GM21786 (cell line): ENCODE results near the gene GABARAPL2.
"Not testable (repeated sequence)": the region's sequence is repeated elsewhere in the genome, so short reads cannot be mapped to it uniquely, and the experiment has no call there.

ENCODE experiments used
- ATAC-seq: cut with Tn5 transposase; IDR thresholded peaks from one replicate; pipeline ENCODE4 v1.9.1; 2021; ENCODE audit not compliant: unreplicated experiment

Gene GABARAPL2

DNA sequence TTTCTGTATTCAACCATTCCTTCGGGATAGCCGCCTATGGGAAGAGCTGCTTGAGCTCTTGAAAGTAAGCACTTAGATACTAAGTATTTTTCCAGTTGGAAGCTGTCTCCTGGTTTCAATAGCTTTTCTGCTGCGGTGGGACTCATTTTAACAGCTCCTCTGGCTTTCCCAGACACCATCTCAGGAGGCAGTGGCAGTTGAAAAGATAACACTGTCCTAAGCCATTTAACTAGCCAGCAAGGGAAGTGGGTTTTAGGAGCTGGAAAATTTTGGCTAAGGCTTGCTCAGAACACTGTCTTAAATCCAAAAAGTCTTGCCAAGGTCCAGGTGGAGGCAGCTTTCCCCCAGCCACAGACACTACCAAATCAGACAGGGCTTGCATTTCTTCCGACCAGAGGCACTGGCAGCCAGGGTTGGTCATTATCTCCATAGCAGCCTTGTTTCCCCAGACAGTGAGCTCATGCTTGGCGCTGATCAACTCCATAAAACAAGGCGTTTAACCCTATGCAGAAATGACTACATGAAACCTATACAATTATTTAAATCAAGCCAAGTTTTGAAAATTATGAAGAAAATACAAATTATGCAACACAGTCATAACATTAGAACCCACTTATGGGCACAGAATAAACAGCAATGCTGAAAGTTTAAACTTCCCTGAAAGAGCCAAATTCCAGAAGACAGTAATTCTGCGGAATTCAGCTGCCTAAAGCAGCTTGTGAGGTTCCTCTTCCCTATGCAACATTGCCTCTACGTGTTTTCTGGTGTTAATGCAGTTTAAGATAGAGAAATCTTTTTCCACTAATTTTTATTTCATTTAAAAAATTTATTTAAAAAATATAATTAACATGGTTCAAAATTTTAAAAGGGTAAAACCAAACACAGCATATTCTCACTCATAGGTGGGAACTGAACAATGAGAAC, 25.0 kb downstream of the GABARAPL2 start:
- no peak for ATAC-seq

DNA sequence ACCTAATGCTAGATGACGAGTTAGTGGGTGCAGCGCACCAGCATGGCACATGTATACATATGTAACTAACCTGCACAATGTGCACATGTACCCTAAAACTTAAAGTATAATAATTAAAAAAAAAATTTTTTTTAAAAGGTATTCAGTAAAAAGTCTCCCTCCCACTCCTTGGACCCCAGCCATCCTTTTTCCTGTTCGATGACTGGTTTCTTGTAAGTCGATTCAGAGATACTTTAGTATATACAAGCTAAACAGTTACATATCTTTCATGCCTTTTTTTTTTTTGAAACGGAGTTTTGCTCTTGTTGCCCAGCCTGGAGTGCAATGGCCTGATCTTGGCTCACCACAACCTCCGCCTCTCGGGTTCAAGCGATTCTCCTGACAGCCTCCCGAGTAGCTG, 25.7 kb downstream of the GABARAPL2 start:
- ATAC-seq: not testable (repeated sequence)

DNA sequence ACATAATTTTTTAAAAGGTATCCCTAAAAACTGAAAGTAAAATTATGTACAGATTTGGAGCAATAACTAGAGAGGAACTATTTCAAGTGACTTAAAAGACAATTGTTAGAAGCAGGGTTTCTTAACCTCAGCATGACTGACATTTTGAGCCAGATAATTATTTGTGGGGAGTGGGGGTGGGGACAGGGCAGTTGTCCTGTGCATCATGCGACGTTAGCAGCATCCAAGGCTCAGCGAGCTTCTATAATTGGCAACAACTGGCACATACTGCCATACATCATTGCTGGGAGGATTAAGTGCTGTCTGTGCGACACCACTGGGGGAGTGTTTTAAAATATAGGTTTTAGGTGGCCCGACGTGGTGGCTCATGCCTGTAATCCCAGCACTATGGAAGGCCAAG, 27.1 kb downstream of the GABARAPL2 start:
- ATAC-seq: no peak

DNA sequence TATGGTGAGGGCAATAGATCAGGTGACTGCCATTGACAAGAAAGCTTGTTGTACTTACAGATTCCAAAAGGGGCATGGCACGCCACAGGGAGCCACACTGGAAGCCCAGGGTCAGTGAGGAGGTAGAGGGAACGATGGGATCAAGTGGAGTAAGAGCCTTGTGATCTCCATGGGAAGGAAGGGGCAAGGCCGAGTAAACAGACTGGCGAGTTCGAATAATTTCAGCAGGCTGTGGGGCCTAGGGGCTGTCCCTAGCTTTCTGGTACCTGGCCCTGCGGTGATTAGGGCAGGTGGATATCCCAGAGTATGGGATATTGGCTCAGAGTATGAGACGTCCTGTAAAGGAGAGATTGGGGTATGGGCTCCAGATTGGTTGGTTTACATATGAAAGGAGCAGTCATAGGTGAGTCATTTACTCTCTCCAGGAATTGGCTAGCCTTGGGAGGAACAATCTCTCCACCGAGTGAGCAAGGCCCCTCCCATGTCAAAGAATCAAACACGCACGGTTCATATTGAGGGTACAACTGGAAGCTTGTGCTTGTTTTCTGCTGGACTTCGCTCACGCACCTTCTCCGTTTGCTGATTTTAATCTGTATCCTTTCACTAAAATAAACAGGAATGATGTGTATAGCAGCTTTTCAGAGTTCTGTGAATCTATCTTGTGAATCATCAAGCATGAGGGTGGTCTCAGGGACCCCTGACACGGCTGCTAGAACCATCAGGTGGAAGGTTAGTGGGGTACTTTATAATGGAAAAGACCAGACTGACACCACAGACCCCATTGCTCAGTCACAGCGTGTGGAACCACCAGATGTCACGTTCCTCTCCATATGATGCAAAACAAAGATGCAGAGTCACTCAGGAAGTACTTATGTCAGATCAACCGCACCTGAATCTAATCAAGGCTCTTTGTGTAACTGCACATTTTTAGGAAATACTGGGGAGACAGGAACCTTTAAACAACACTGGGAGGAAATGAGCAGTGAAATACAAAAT, 27.9 kb downstream of the GABARAPL2 start:
- no peak for ATAC-seq

DNA sequence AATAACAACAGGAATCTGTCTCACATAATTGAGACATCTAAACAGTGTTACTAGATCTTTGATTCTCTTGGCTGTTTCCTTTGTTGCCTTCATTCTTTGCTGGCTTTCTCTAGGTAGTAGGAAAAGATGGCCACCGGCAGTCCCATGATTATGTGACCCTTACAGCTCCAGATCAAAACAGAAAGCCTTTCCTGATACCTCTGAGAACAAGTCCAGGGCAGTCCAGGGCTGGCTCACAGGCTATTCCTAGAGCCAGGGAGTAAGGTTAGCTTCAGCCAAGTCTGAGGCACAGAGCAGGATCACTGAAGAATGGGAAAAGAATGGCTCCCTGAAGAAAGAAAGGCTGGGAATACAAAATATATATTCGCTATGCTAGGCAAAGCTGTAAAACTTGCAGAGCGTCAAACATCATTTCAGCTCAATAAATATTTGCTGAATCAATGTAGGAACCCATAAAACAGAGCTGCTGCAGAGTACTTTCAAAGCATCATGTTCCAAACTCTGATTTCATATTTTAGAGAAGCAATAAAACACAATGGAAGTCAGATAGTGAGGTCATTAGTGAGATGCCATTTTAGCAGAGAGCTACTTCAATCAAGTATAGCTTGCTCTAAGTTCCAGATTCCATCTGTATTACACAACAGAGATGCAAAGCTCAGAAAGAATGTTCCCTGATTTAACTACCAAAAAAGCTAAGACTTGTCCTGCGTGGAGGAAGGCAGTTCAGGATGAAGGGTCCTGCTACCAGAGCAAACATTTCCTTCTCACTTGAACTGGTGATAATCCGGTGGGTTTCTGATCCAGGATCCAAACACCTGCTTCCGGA, 33.5 kb downstream of the GABARAPL2 start:
- ATAC-seq: no peak

DNA sequence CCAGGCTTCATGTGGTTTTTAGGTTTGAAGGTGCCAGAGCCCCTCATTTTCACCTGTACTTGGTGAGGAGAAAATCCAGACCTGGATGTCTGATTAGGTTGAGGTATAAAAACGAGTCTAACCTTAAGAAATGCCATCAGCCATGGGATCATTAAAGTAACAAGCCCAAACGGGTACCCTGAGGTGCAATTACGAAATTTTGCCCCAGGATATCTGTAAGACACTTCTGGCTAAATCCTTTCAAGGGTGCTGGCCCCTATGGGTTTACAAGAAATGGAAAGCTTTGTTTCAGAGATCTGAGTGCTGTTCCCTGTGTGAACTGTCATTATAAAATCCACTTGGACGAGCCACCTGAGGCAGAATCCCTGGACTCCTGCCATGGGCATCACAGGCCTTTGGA, 37.1 kb downstream of the GABARAPL2 start:
- no peak for ATAC-seq

DNA sequence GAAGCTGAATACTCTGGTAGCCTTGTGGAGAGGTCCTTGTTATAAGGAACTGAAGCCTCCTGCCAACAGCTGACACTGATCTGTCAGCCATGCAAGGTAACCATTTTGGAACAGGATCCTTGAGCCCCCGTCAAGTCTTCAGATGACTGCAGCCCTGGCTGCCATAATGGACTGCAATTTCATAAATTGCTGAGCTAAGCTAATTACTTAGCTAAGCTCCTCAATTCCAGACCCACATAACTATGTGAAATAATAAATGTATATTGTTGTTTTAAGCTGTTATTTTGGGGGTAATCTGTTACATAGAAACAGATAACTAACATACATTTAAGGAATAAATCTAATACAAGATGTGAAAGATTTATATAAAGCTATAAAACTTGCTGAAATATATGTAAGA, 40.3 kb downstream of the GABARAPL2 start:
- no peak for ATAC-seq

DNA sequence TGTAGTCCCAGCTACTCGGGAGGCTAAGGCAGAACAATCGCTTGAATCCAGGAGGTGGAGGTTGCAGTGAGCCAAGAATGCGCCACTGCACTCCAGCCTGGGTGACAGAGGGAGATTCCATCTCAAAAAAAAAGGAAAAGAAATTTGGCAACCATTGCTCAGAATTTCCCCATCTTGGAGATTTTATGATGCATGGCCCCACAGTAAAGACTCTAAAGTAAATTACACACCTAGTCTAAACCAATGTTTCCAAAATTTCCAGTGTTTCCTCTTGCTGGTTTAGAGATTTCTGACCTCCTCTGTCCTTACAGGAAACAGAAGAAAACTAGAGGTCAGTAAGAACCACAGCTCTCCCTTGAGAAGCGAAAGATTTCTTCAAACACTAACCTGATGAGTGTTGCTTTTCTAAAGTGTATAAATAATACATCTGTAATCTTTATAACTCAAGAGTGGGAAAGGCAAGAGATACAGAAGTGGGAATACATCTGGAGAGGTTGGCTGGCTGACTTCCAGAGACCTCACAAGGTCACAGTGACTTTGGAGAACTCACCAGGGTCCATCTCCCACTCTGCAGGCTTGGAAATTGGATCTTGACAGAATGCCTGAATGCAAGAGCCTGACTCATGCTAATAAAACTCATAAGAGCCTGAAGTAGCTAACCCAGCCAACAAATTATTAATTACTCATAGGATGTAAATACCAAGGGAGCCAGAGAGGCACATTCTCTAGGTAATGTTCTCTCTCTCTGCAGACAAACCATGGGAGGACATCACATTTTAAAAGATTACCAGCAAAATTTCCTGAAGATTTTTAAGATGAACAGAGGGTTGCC, 48.1 kb downstream of the GABARAPL2 start:
- ATAC-seq: no peak

DNA sequence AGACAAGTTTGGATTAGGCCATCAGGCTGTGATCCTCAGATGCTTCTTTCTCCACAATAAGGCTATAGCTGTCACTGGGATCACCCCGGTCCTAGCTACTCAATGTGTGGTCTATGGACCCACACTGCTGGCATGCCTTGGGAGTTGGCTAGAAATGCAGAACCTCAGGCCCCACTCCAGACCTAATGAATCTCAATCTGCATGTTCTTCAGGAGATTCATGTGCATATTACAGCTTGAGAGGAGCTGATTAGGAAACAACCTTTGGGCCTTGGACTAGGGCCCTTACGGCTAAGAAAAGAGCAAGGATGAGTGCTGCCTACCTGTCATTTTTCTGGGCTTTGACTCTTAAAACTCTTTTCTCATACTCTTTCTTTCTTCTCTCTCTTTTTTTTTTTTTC, 49.4 kb downstream of the GABARAPL2 start:
- no peak for ATAC-seq

DNA sequence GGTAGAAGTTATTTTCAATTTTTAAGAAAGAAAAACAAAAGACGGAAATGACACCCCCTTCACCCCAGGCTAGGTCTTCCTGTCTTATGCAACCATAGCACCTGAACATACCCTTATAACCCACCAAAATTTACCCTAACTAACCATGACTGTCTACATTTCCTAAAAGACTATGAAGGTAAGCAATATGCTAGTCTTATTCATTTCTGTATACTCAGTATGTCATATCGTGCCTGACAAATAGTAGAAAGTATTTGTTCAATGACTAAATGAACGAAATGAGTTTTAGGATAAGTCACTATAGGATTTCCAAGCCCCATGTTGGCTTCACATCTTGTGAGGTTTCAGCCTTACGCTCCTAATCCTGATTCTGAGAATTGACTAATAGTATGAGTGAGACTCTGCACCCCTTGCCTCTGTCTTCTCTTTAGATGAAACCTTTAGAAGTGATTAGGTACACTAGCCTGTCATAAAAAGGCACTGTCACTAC, 50.4 kb downstream of the GABARAPL2 start:
- no peak for ATAC-seq

DNA sequence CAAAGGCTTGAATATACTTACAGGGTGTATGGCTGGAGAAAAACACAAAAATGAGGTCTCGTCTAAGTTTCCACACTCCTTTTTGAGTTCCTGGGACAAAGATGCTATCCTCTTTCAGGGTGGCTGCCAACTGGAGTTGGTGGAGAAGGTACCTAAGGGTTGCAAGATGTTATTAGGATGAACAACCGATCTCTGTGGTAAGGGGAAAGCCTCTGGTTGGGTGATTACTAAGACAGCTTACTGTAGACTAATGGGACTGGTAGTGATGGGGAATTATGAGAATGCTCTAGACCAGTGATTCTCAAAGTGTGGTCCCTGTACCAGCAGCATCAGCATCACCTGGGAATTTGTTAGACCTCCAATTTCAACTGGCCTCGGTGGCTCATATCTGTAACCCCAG, 50.9 kb downstream of the GABARAPL2 start:
- ATAC-seq: no peak

DNA sequence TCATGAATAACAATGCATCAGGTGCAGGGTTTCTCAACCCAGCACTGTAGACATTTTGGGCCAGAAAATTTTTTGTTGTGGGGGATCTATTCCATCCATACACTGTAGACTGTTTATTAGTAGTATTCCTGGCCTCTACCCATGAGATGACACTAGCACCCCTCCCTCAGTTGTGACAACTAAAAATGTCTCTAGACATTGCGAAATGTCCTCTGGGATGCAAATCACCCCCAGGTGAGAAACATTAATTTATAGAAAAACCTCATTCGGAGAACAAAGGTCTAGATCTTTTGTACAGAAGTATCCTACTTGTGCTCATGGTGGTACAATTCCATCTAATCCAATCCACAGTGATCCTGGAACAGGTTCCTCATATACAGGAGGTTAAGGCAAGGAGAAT, 52.6 kb downstream of the GABARAPL2 start:
- ATAC-seq: no peak

DNA sequence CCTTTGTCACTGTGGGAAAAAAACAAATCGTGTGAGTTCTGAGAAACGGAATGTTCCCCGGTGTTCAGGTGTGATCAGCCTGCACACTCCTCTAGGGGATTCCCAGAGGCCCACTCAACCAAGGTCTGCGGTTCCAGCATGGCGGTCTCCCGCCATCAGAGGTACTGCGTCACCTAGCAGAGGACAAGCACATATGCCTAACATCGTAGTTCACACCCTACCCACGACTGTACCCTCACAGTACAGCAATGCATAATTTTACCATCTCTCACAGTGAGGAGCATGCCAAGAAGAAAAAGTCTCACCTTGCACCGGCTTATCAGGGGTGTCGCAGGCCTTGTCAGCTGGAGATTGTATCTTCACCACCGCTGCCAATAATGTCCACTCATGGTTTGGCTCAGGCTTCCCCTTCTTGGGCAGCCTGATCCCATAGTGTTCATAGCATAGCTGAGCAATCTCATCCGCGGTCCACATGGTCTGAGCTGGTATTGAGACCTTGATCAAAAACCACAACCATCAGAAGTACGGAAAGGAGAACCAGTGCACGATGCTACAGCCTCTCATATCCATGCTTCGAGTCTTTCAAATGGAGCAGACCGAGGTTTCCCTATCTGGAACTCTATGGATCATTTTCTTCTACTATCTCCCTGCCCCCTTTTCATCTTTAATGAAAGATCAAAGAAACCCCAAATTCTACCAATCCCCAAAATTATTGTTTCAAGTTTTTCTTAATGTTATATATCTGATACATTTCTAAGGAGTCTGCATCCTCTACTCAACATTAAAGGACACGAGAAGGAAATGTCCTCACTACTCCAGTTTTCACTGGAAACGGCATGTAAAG, 54.4 kb downstream of the GABARAPL2 start:
- ATAC-seq: no peak

DNA sequence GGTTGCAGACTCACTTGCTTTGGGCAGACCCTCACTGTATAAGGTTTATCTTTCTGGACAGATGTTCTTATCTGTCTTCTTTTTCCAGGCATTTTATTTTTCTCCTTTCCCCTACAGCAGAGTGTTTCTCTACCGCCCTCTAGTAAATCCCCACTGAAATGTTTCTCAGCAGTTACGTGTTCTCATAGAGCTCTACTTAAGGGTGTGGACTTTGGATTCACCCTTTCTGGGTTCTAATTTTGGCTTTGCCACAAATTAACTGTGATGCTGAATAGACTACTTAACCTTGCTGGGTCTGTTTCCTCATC, 54.9 kb downstream of the GABARAPL2 start:
- no peak for ATAC-seq

DNA sequence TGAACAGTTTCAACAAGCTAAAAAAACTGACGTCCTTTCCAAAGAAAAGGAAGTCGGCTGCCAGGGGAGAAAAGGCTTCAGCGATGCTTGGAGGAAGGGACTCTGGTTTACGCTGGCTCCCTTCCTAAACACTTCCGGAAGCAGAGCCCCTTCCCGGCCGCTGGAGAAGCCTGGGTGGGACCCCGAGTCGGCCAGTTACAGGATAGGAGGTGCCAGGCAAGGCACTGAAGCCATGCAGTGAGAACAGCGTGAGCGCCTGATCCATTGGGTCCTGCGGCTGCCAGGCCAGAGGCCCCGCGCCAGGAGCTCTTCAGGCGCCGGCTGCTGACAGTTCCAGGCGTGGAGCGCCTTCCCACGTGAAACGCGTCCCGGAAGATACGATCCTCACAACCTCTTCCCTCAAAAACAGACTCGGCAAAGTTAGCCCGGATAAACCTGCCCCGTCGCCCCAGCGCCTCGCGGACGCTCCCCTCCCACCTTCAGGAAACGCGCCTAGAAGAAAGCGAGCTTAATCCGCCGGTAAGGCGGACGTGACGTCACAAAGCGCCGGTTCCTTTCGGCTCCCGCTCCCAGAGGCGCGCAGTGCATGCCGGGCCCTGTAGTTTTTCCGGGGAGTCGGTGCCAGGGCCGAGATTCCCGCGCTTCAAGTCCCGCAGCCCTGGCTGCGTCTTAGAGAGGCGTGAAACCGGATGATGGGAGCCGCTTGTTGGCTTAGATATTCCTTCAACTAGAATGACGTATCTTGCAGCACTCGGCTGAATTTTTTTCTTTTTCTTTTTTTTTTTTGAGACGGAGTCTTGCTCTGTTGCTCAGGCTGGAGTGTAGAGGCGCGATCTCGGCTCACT, 56.8 kb downstream of the GABARAPL2 start, which contains the start of gene ADAT1:
TSS of gene ADAT1 (minus strand) at position 521 of the 845 bp plus-strand sequence. CDS start 2,482 bp downstream, outside the sequence.
- peak; percentile 93 for ATAC-seq

DNA sequence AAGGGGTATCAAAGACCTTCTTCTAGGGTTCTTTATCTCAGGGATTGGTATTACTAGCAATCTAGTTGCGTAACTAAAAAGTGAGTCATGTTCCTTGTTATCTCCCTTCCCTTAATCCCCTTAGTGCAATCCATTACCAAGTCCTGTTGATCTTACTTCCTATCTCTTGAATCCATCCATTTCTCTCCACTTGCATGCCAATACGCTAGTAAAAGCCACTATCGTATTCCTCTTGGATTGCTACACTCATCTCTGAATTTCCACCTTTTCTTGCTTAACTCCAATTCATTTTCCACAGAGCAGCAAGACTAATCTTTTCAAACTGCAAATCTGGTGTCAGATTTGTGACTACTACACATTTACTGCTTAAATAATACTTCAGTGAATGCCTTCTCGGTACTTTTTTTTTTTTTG, 58.7 kb downstream of the GABARAPL2 start:
- ATAC-seq: no peak

DNA sequence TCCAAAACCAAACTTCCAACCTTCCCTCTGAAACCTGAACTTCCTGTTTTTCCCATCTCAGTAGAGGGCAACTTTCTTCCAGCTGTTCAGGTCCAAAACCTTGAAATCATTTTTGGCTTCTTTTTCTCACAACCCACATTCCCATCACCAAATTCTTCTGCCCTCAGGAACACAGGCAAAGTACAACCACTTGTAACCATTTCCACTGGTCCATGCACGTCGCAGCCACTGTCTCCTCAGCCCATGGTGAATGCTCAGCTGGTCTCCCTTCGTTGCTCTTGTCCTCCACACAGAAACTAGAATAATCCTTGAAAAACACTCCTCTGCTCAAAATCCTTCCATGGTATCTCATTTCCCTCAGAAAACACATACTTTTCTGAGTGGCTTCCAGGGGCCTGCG, 60.6 kb downstream of the GABARAPL2 start:
- ATAC-seq: no peak
